ENCODE results near the gene NPAS2. TPM values are rescaled to one million over a fixed set of nuclear protein-coding genes. Genes with fewer than 3 reads are reported as not detected.

NPAS2 gene
- total RNA-seq, 2 donors from 2014 or later, result 1.1 to 1.6 TPM

DNA sequence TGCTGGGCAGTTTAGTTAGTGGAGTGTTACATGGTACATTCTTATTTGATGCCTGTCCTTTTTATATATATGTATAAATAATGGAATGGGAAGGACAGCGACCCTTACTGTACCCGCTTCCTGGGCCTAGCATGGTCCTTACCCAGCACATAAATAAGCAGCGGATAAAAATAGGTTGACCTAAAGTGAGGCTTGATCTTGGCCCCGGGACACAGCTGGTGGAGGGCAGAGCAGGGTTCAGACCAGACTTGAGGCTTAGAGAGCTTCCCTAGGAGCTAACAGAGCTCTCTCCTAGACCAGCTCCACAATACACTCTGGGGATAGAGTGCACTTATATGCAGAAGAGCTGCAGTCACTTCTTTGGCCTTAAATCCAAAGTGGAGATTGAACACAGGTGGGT, 135.3 kb downstream of the NPAS2 start:
- H3K36me3 ChIP-seq (ENCODE audit: control insufficient read depth, insufficient read depth, low read length), result no peaks in the 10 kb centered on the region
- H3K4me3 ChIP-seq (ENCODE audit: low read length), result no peak overlapping the region
- no peaks in the 10 kb centered on the region for H3K9me3 ChIP-seq (ENCODE audit: control insufficient read depth, low read length)
- H3K4me1 Mint-ChIP-seq, result no peaks in the 10 kb centered on the region
- WGBS, 2 experiments (ENCODE audit: insufficient coverage in 1 of 2, insufficient read length in 1 of 2), result 97 to 100% methylated on average over 4 of the region's 4 CpGs
- H3K27ac ChIP-seq (ENCODE audit: low read depth, low read length), result no peak overlapping the region
- no peak overlapping the region for H3K9ac ChIP-seq (ENCODE audit: extremely low read depth, low read length, poor library complexity, severe bottlenecking)
- no peaks in the 10 kb centered on the region for H3K9me3 Mint-ChIP-seq
- H3K27me3 Mint-ChIP-seq (ENCODE audit: insufficient read depth), result no peaks in the 10 kb centered on the region
- TF ChIP-seq CTCF (conservative IDR thresholded peaks at IDR 0.05), result no peak
- no peak overlapping the region for H3K4me3 Mint-ChIP-seq
- DNase-seq, result no peak
- H3K27ac Mint-ChIP-seq, result no peak overlapping the region
- H3K27me3 ChIP-seq (ENCODE audit: control insufficient read depth, insufficient read depth, low read length, poor library complexity, severe bottlenecking), result no peaks in the 10 kb centered on the region
- no peaks in the 10 kb centered on the region for H3K36me3 Mint-ChIP-seq (ENCODE audit: low read depth)
- no peaks in the 10 kb centered on the region for H3K4me1 ChIP-seq (ENCODE audit: control insufficient read depth, insufficient read depth, low read length)

GRCh38 chr2:100956081-100956480, 136.1 kb downstream of the NPAS2 start:
- Histone ChIP-seq H3K9me3 (ENCODE audit: control insufficient read depth, low read length) (no peaks in the 10 kb centered on the region), H3K9ac (ENCODE audit: extremely low read depth, low read length, poor library complexity, severe bottlenecking) (no peak overlapping the region), H3K36me3 (ENCODE audit: control insufficient read depth, insufficient read depth, low read length) (no peaks in the 10 kb centered on the region), H3K27ac (ENCODE audit: low read depth, low read length) (no peak overlapping the region), H3K4me3 (ENCODE audit: low read length) (no peak overlapping the region), H3K4me1 (ENCODE audit: control insufficient read depth, insufficient read depth, low read length) (no peaks in the 10 kb centered on the region), H3K27me3 (ENCODE audit: control insufficient read depth, insufficient read depth, low read length, poor library complexity, severe bottlenecking) (no peaks in the 10 kb centered on the region)
- TF ChIP-seq CTCF (conservative IDR thresholded peaks at IDR 0.05), result no peak
- 94 to 100% methylated on average over 2 to 5 of the region's 5 CpGs for WGBS, 2 experiments (ENCODE audit: insufficient coverage in 1 of 2, insufficient read length in 1 of 2)
- no peaks in the 10 kb centered on the region for H3K27me3 Mint-ChIP-seq (ENCODE audit: insufficient read depth)
- no peak for DNase-seq
- H3K36me3 Mint-ChIP-seq (ENCODE audit: low read depth), result no peaks in the 10 kb centered on the region
- H3K4me3 Mint-ChIP-seq, result no peak overlapping the region
- no peak overlapping the region for H3K27ac Mint-ChIP-seq
- no peaks in the 10 kb centered on the region for H3K9me3 Mint-ChIP-seq
- H3K4me1 Mint-ChIP-seq, result no peaks in the 10 kb centered on the region

- H3K4me3 Mint-ChIP-seq, result no peak overlapping the region
- H3K36me3 ChIP-seq (ENCODE audit: control insufficient read depth, insufficient read depth, low read length), result no peaks in the 10 kb centered on the region
- 92 to 96% methylated on average over 13 to 16 of the region's 16 CpGs for WGBS, 2 experiments (ENCODE audit: insufficient coverage in 1 of 2, insufficient read length in 1 of 2)
- H3K9ac ChIP-seq (ENCODE audit: extremely low read depth, low read length, poor library complexity, severe bottlenecking), result no peak overlapping the region
- H3K4me1 ChIP-seq (ENCODE audit: control insufficient read depth, insufficient read depth, low read length), result no peaks in the 10 kb centered on the region
- H3K27me3 Mint-ChIP-seq (ENCODE audit: insufficient read depth), result no peaks in the 10 kb centered on the region
- TF ChIP-seq CTCF (conservative IDR thresholded peaks at IDR 0.05), result no peak
- no peaks in the 10 kb centered on the region for H3K36me3 Mint-ChIP-seq (ENCODE audit: low read depth)
- no peaks in the 10 kb centered on the region for H3K4me1 Mint-ChIP-seq
- H3K9me3 ChIP-seq (ENCODE audit: control insufficient read depth, low read length), result no peaks in the 10 kb centered on the region
- no peaks in the 10 kb centered on the region for H3K9me3 Mint-ChIP-seq
- no peak overlapping the region for H3K27ac ChIP-seq (ENCODE audit: low read depth, low read length)
- H3K27me3 ChIP-seq (ENCODE audit: control insufficient read depth, insufficient read depth, low read length, poor library complexity, severe bottlenecking), result no peaks in the 10 kb centered on the region
- H3K4me3 ChIP-seq (ENCODE audit: low read length), result no peak overlapping the region
- no peak for DNase-seq
- no peak overlapping the region for H3K27ac Mint-ChIP-seq
Measured at GRCh38 chr2:100957996-100958653, 138.2 kb downstream of the NPAS2 start.
